HepG2 (cell line): ENCODE results near the gene SPINK9. TPM values are rescaled to one million over a fixed set of nuclear protein-coding genes. Genes with fewer than 3 reads are reported as not detected.

ENCODE experiments used
- ELF3 ChIP-seq: IDR thresholded peaks from 2 replicates; pipeline ENCODE4 v1.6.1; 2016; ENCODE audit warnings: missing genetic modification reagents, missing compliant biosample characterization
- FOXM1 ChIP-seq: sonication (generic); formaldehyde crosslinking; IDR thresholded peaks from 2 replicates; pipeline ENCODE4 v1.5.0; 2020; ENCODE audit warnings: missing genetic modification reagents
- HMGA1 ChIP-seq: sonication (generic); formaldehyde crosslinking; conservative IDR thresholded peaks from 2 replicates; pipeline ENCODE4 v1.4.0; 2020; ENCODE audit warnings: missing genetic modification reagents
- IRF2 ChIP-seq: IDR thresholded peaks from 2 replicates; pipeline ENCODE4 v1.6.1; 2018; ENCODE audit warnings: missing genetic modification reagents, missing compliant biosample characterization
- KDM2A ChIP-seq: sonication (generic); formaldehyde crosslinking; IDR thresholded peaks from 2 replicates; pipeline ENCODE4 v1.4.0; 2020; ENCODE audit warnings: low read depth, missing genetic modification reagents, borderline replicate concordance
- KMT2A ChIP-seq: sonication (generic); formaldehyde crosslinking; IDR thresholded peaks from 2 replicates; pipeline ENCODE4 v1.4.0; 2020; ENCODE audit warnings: missing genetic modification reagents
- MAFG ChIP-seq: sonication (generic); formaldehyde crosslinking; IDR thresholded peaks from 2 replicates; pipeline ENCODE4 v1.5.1; 2020; ENCODE audit warnings: mild to moderate bottlenecking, missing genetic modification reagents
- MYPOP ChIP-seq: sonication (generic); formaldehyde crosslinking; IDR thresholded peaks from 2 replicates; pipeline ENCODE4 v1.8.1; 2023; ENCODE audit warnings: mild to moderate bottlenecking, moderate library complexity, missing genetic modification reagents
- NFKB2 ChIP-seq: sonication (generic); formaldehyde crosslinking; IDR thresholded peaks from 2 replicates; pipeline ENCODE4 v1.4.0; 2020; ENCODE audit warnings: missing genetic modification reagents, borderline replicate concordance
- NFYB ChIP-seq: sonication (generic); formaldehyde crosslinking; IDR thresholded peaks from 2 replicates; pipeline ENCODE4 v1.4.0; 2020; ENCODE audit warnings: missing genetic modification reagents
- NR2C2 ChIP-seq: sonication (generic); formaldehyde crosslinking; IDR thresholded peaks from 2 replicates; pipeline ENCODE4 v1.4.0; 2020; ENCODE audit warnings: missing genetic modification reagents, mild to moderate bottlenecking, moderate library complexity, borderline replicate concordance
- PAWR ChIP-seq: sonication (generic); formaldehyde crosslinking; IDR thresholded peaks from 2 replicates; pipeline ENCODE4 v1.4.0; 2020; ENCODE audit warnings: missing genetic modification reagents, mild to moderate bottlenecking, borderline replicate concordance
- RELA ChIP-seq: sonication (generic); formaldehyde crosslinking; IDR thresholded peaks from 2 replicates; pipeline ENCODE4 v1.4.0; 2020; ENCODE audit warnings: missing genetic modification reagents
- RFX3 ChIP-seq: IDR thresholded peaks from 2 replicates; pipeline ENCODE4 v1.6.1; 2016; ENCODE audit warnings: missing biosample characterization, missing genetic modification reagents
- RORA ChIP-seq: sonication (generic); formaldehyde crosslinking; IDR thresholded peaks from 2 replicates; pipeline ENCODE4 v1.5.0; 2020; ENCODE audit warnings: mild to moderate bottlenecking, missing genetic modification reagents, moderate library complexity
- SRF ChIP-seq: IDR thresholded peaks from 2 replicates; pipeline ENCODE4 v1.6.1; 2011; ENCODE audit warnings: mild to moderate bottlenecking, low read depth, low read length, moderate library complexity
- ZBTB14 ChIP-seq: sonication (generic); formaldehyde crosslinking; IDR thresholded peaks from 2 replicates; pipeline ENCODE4 v1.4.0; 2020; ENCODE audit warnings: missing genetic modification reagents
- ZBTB26 ChIP-seq: IDR thresholded peaks from 2 replicates; pipeline ENCODE4 v1.6.1; 2016; ENCODE audit warnings: missing compliant biosample characterization, missing genetic modification reagents, borderline replicate concordance
- ZFY ChIP-seq: sonication (generic); formaldehyde crosslinking; IDR thresholded peaks from 2 replicates; pipeline ENCODE4 v1.4.0; 2020; ENCODE audit warnings: missing genetic modification reagents
- ZNF10 ChIP-seq: sonication (generic); formaldehyde crosslinking; IDR thresholded peaks from 2 replicates; pipeline ENCODE4 v1.4.0; 2020; ENCODE audit warnings: mild to moderate bottlenecking, low read depth, missing genetic modification reagents, borderline replicate concordance
- ZNF253 ChIP-seq: sonication (generic); formaldehyde crosslinking; IDR thresholded peaks from 2 replicates; pipeline ENCODE4 v1.8.0; 2022; ENCODE audit warnings: mild to moderate bottlenecking, missing genetic modification reagents, borderline replicate concordance
- ZNF350 ChIP-seq: sonication (generic); formaldehyde crosslinking; IDR thresholded peaks from 2 replicates; pipeline ENCODE4 v1.4.0; 2020; ENCODE audit warnings: mild to moderate bottlenecking, low read depth, missing genetic modification reagents, borderline replicate concordance
- ZNF746 ChIP-seq: sonication (generic); formaldehyde crosslinking; IDR thresholded peaks from 2 replicates; pipeline ENCODE4 v1.8.0; 2022; ENCODE audit warnings: mild to moderate bottlenecking, missing genetic modification reagents
- ZNF770 ChIP-seq: sonication (generic); formaldehyde crosslinking; IDR thresholded peaks from 2 replicates; pipeline ENCODE4 v1.5.0; 2020; ENCODE audit warnings: mild to moderate bottlenecking, missing genetic modification reagents
- ZNF883 ChIP-seq: sonication (generic); formaldehyde crosslinking; IDR thresholded peaks from 2 replicates; pipeline ENCODE4 v1.5.1; 2020; ENCODE audit warnings: mild to moderate bottlenecking, missing genetic modification reagents; ENCODE audit errors: not compliant biosample characterization
- polyA plus RNA-seq, 8 experiments: library from polyadenylated mRNA; depleted of rRNA in 3 of 8; stranded (reverse) in 7 of 8; unstranded in 1 of 8; fragments of >200 nt; fragmentation: Illumina TruSeq in 4 of 8; extraction: Trizol in 4 of 8; gene quantifications; 2 replicates each; pipeline versions ENCODE4 v1.2.1 to v1.2.3, GENCODE V29; 2011 to 2016; ENCODE audit warnings: low read depth in 4 of 8, missing spikeins in 1 of 8, mixed read lengths in 1 of 8; ENCODE audit not compliant: insufficient read depth in 1 of 8
- total RNA-seq, 5 experiments: library from RNA; depleted of rRNA; stranded (reverse); fragments of >200 nt; fragmentation: Illumina TruSeq; extraction: Trizol; gene quantifications; 2 replicates each; pipeline ENCODE4 v1.2.3, GENCODE V29; 2016; ENCODE audit warnings: low read depth in 1 of 5

SPINK9 gene
- total and polyA plus RNA-seq, 2 of the 13 experiments (the other 11 are each of a cell fraction or from before 2014, with no cell fraction given) = not detected

GRCh38 chr5:148383564-148384379 lies 48.4 kb downstream of the SPINK9 start, which contains the start of gene FBXO38 (continued):
- TF ChIP-seq NR2C2 (CRISPR knock-in tag) = peak; percentile 92
- TF ChIP-seq RELA (CRISPR knock-in tag) = peak; percentile 63; the same call in 1 of the 2 replicates
- no peak for TF ChIP-seq RFX3 (CRISPR knock-in tag)
- TF ChIP-seq NFYB (CRISPR knock-in tag) = peak; percentile 29; the same call in 1 of the 2 replicates
- peak; percentile 78; the same call in 1 of the 2 replicates for TF ChIP-seq IRF2 (CRISPR knock-in tag)
- peak; percentile 98 for TF ChIP-seq ZFY (CRISPR knock-in tag)
- no peak for TF ChIP-seq ZNF253 (CRISPR knock-in tag)
- peak; percentile 77; the same call in 1 of the 2 replicates for TF ChIP-seq ZBTB26 (CRISPR knock-in tag)
- TF ChIP-seq KDM2A = peak; percentile 78; the same call in 1 of the 2 replicates
- 0 out of 2 replicates have a peak, but pooled peaks have one; percentile 9 for TF ChIP-seq ZNF770 (CRISPR knock-in tag)
- TF ChIP-seq RORA (CRISPR knock-in tag) = no peak
- TF ChIP-seq ZNF10 (CRISPR knock-in tag) = no peak
- no peak for TF ChIP-seq PAWR (CRISPR knock-in tag)
- TF ChIP-seq KMT2A (CRISPR knock-in tag) = peak; percentile 86; the same call in 1 of the 2 replicates
- no peak for TF ChIP-seq FOXM1 (CRISPR knock-in tag)
- TF ChIP-seq NFKB2 (CRISPR knock-in tag) = peak; percentile 61; the same call in 1 of the 2 replicates
- TF ChIP-seq SRF = no peak
- TF ChIP-seq ELF3 (CRISPR knock-in tag) = peak; percentile 91
- TF ChIP-seq MAFG (CRISPR knock-in tag) = no peak
- TF ChIP-seq MYPOP = peak; percentile 41; the same call in 1 of the 2 replicates
- no peak for TF ChIP-seq ZBTB14 (CRISPR knock-in tag)
- TF ChIP-seq ZNF746 = peak; percentile 25; the same call in 1 of the 2 replicates
- no peak for TF ChIP-seq HMGA1 (CRISPR knock-in tag)
- TF ChIP-seq ZNF883 (CRISPR knock-in tag) = peak; percentile 72
- peak; percentile 94 for TF ChIP-seq ZNF350 (CRISPR knock-in tag)
